HEK293 (cell line): ENCODE data around the gene KIF4B.
A peak's percentile ranks its signal among the peaks of the same experiment; 100 is the strongest.

Experiments
- CTCF ChIA-PET: fragments of 350-600 bp; formaldehyde crosslinking; extraction: SDS; loops from one replicate; lab custom pipeline; 2021; ENCODE audit warnings: antibody characterized with exemption; lab: Yijun Ruan, JAX
- POLR2A ChIA-PET: fragments of 300-600 bp; formaldehyde crosslinking; extraction: SDS; loops from one replicate; lab custom pipeline; 2020; ENCODE audit warnings: antibody characterized with exemption, inconsistent platforms; lab: Yijun Ruan, JAX
- H3K27ac ChIP-seq: fragments of 200-500 bp; sonication (Bioruptor generic); 2 replicates; pipeline ENCODE4 v1.5.1; 2014; ENCODE audit warnings: low read depth, low read length, control low read depth, inconsistent platforms; ENCODE audit errors: extremely low read depth
- H3K36me3 ChIP-seq, 2 experiments: fragments of 200-500 bp in 1 of 2; sonication (Bioruptor generic) in 1 of 2; 1 replicate in 1 of 2; 2 replicates in 1 of 2; pipeline ENCODE4 v1.5.1; 2014 to 2017; ENCODE audit warnings: inconsistent platforms in 2 of 2, low read length in 2 of 2; ENCODE audit not compliant: control insufficient read depth in 2 of 2, insufficient read depth in 1 of 2
- H3K4me1 ChIP-seq: fragments of 200-500 bp; sonication (Bioruptor generic); 2 replicates; pipeline ENCODE4 v1.5.1; 2014; ENCODE audit warnings: mild to moderate bottlenecking, low read length, inconsistent platforms; ENCODE audit not compliant: control insufficient read depth, insufficient read depth
- H3K4me3 ChIP-seq: 2 replicates; pipeline ENCODE4 v1.5.1; 2011; ENCODE audit warnings: low read depth, mild to moderate bottlenecking, control low read depth, low read length, moderate library complexity
- H3K9me3 ChIP-seq: fragments of 200-500 bp; sonication (Bioruptor generic); 2 replicates; pipeline ENCODE4 v1.5.1; 2014; ENCODE audit warnings: low read depth, low read length, inconsistent platforms; ENCODE audit not compliant: control insufficient read depth, insufficient read depth
- KLF10 ChIP-seq: fragments of 450-650 bp; IDR thresholded peaks from 2 replicates; pipeline ENCODE4 v1.5.1; 2018; ENCODE audit warnings: missing biosample characterization, mild to moderate bottlenecking, missing genetic modification characterization
- PBX3 ChIP-seq: sonication (generic); formaldehyde crosslinking; IDR thresholded peaks from 2 replicates; pipeline ENCODE4 v1.8.1; 2022; ENCODE audit warnings: mild to moderate bottlenecking, moderate library complexity, missing genetic modification reagents
- PRDM1 ChIP-seq: fragments of 450-650 bp; formaldehyde crosslinking; IDR thresholded peaks from 2 replicates; pipeline ENCODE4; 2016; ENCODE audit warnings: missing biosample characterization, missing genetic modification characterization
- SP2 ChIP-seq: fragments of 450-650 bp; formaldehyde crosslinking; IDR thresholded peaks from 2 replicates; pipeline ENCODE4 v1.5.1; 2016; ENCODE audit warnings: missing biosample characterization, missing genetic modification characterization
- SP7 ChIP-seq: fragments of 450-650 bp; formaldehyde crosslinking; IDR thresholded peaks from 2 replicates; pipeline ENCODE4 v1.5.1; 2016; ENCODE audit warnings: missing biosample characterization, missing genetic modification characterization
- YY2 ChIP-seq: fragments of 450-650 bp; formaldehyde crosslinking; IDR thresholded peaks from 2 replicates; pipeline ENCODE4 v1.5.1; 2016; ENCODE audit warnings: missing biosample characterization, missing genetic modification characterization
- ZBTB10 ChIP-seq: fragments of 450-650 bp; formaldehyde crosslinking; IDR thresholded peaks from 2 replicates; pipeline ENCODE4 v1.5.1; 2016; ENCODE audit warnings: missing biosample characterization, missing genetic modification characterization
- ZBTB17 ChIP-seq: fragments of 450-650 bp; formaldehyde crosslinking; IDR thresholded peaks from 2 replicates; pipeline ENCODE4 v1.5.1; 2016; ENCODE audit warnings: missing biosample characterization, missing genetic modification characterization
- ZEB2 ChIP-seq: fragments of 450-650 bp; formaldehyde crosslinking; IDR thresholded peaks from 2 replicates; pipeline ENCODE4 v1.5.1; 2016; ENCODE audit warnings: missing biosample characterization, missing genetic modification characterization
- ZFP3 ChIP-seq: fragments of 450-650 bp; formaldehyde crosslinking; IDR thresholded peaks from 2 replicates; pipeline ENCODE4 v1.5.1; 2016; ENCODE audit warnings: low read depth, missing biosample characterization, missing genetic modification characterization
- ZFP41 ChIP-seq: fragments of 450-650 bp; formaldehyde crosslinking; IDR thresholded peaks from 2 replicates; pipeline ENCODE4 v1.5.1; 2016; ENCODE audit warnings: missing biosample characterization, missing genetic modification characterization, borderline replicate concordance
- ZNF121 ChIP-seq: fragments of 450-650 bp; formaldehyde crosslinking; IDR thresholded peaks from 2 replicates; pipeline ENCODE4 v1.5.1; 2016; ENCODE audit warnings: missing biosample characterization, missing genetic modification characterization
- ZNF146 ChIP-seq: fragments of 450-650 bp; formaldehyde crosslinking; IDR thresholded peaks from 2 replicates; pipeline ENCODE4 v1.5.1; 2016; ENCODE audit warnings: missing biosample characterization, missing genetic modification characterization
- ZNF394 ChIP-seq: fragments of 450-650 bp; formaldehyde crosslinking; IDR thresholded peaks from 2 replicates; pipeline ENCODE4 v1.5.1; 2016; ENCODE audit warnings: missing biosample characterization, missing genetic modification characterization, mild to moderate bottlenecking, moderate library complexity, borderline replicate concordance
- ZNF449 ChIP-seq: fragments of 450-650 bp; formaldehyde crosslinking; IDR thresholded peaks from 2 replicates; pipeline ENCODE4 v1.5.1; 2017; ENCODE audit warnings: missing biosample characterization, mild to moderate bottlenecking, missing genetic modification characterization, moderate library complexity
- ZNF530 ChIP-seq: fragments of 450-650 bp; formaldehyde crosslinking; IDR thresholded peaks from 2 replicates; pipeline ENCODE4 v1.5.1; 2016; ENCODE audit warnings: low read depth, missing biosample characterization, missing genetic modification characterization
- ZNF621 ChIP-seq: fragments of 450-650 bp; formaldehyde crosslinking; IDR thresholded peaks from 2 replicates; pipeline ENCODE4 v1.5.1; 2017; ENCODE audit warnings: missing biosample characterization, missing genetic modification characterization
- ZNF677 ChIP-seq: fragments of 450-650 bp; IDR thresholded peaks from 2 replicates; pipeline ENCODE4 v1.5.0; 2018; ENCODE audit warnings: missing biosample characterization, mild to moderate bottlenecking, missing genetic modification characterization, moderate library complexity
- ZNF843 ChIP-seq: fragments of 450-650 bp; formaldehyde crosslinking; IDR thresholded peaks from 2 replicates; pipeline ENCODE4 v1.5.1; 2016; ENCODE audit warnings: missing biosample characterization, missing genetic modification characterization
- ZSCAN23 ChIP-seq: fragments of 450-650 bp; formaldehyde crosslinking; IDR thresholded peaks from 2 replicates; pipeline ENCODE4 v1.5.1; 2016; ENCODE audit warnings: missing biosample characterization, missing genetic modification characterization
- ZSCAN30 ChIP-seq: fragments of 450-650 bp; IDR thresholded peaks from 2 replicates; pipeline ENCODE4 v1.5.1; 2018; ENCODE audit warnings: missing biosample characterization, mild to moderate bottlenecking, missing genetic modification characterization, moderate library complexity
- ZSCAN4 ChIP-seq: fragments of 450-650 bp; formaldehyde crosslinking; IDR thresholded peaks from 2 replicates; pipeline ENCODE4 v1.5.1; 2017; ENCODE audit warnings: missing biosample characterization, missing genetic modification characterization
- TF ChIP-seq, protein P1 (sequence below): fragments of 450-650 bp; IDR thresholded peaks from 2 replicates; pipeline ENCODE4 v1.5.1; 2018; ENCODE audit warnings: missing biosample characterization, missing genetic modification characterization
- TF ChIP-seq, protein P2 (sequence below): fragments of 450-650 bp; formaldehyde crosslinking; IDR thresholded peaks from 2 replicates; pipeline ENCODE4 v1.5.1; 2016; ENCODE audit warnings: missing biosample characterization, missing genetic modification characterization, borderline replicate concordance

Gene KIF4B

DNA sequence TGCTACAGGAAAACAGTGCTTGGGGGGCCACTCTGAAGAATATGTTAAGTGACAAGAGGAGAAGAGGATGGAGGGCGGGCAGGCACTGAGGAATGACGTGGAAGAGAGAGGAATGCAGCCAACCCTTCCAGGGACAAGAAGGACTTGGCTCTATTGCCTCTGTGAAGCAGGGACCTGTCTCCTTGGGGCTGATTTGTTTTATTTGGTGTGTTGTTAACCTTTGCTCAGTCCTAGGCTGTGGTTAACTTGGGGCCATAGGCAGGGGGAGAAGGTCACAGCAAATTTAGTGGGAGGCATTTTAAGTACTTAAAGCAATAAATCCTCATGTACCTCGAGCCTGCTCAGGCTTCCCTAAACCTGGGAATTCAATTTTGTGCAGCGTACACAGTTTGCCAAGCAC is 39.9 kb downstream of the KIF4B start (continued):
- TF ChIP-seq, protein P1, sequence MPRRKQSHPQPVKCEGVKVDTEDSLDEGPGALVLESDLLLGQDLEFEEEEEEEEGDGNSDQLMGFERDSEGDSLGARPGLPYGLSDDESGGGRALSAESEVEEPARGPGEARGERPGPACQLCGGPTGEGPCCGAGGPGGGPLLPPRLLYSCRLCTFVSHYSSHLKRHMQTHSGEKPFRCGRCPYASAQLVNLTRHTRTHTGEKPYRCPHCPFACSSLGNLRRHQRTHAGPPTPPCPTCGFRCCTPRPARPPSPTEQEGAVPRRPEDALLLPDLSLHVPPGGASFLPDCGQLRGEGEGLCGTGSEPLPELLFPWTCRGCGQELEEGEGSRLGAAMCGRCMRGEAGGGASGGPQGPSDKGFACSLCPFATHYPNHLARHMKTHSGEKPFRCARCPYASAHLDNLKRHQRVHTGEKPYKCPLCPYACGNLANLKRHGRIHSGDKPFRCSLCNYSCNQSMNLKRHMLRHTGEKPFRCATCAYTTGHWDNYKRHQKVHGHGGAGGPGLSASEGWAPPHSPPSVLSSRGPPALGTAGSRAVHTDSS (tag by site-specific recombination), result no peak
- no peak for TF ChIP-seq ZNF621
- no peak for TF ChIP-seq ZNF394 (tag by site-specific recombination)
- no peak for TF ChIP-seq ZSCAN23
- TF ChIP-seq SP7 (tag by site-specific recombination), result peak; percentile 34; the same call in 1 of the 2 replicates

GRCh38 chr5:155056644-155057269 is 43.2 kb downstream of the KIF4B start:
- ChIA-PET POLR2A (no interaction called here), CTCF (interaction anchor here (1.0 kb wide), 1 partner anchor 61 kb away, joined by 4 read pairs; no protein-coding TSS in a partner anchor)
- no peaks in the 10 kb centered on the region for H3K36me3 ChIP-seq
- peaks cover 14% of the 10 kb centered on the region for H3K4me1 ChIP-seq
- no peak overlapping the region for H3K27ac ChIP-seq
- H3K4me3 ChIP-seq, result no peak overlapping the region
- H3K9me3 ChIP-seq, result no peaks in the 10 kb centered on the region
- TF ChIP-seq ZNF843 (tag by site-specific recombination), result peak; percentile 95
- no peak for TF ChIP-seq ZNF146 (tag by site-specific recombination)
- no peak for TF ChIP-seq ZNF677
- TF ChIP-seq ZEB2 (tag by site-specific recombination), result peak; percentile 55
- no peak for TF ChIP-seq ZFP3 (tag by site-specific recombination)
- no peak for TF ChIP-seq ZNF121 (tag by site-specific recombination)
- no peak for TF ChIP-seq YY2 (tag by site-specific recombination)
- peak; percentile 22; the same call in 1 of the 2 replicates for TF ChIP-seq ZSCAN4
- TF ChIP-seq KLF10 (tag by site-specific recombination), result 0 out of 2 replicates have a peak, but pooled peaks have one; percentile 36
- no peak for TF ChIP-seq ZNF530
- TF ChIP-seq ZBTB17 (tag by site-specific recombination), result peak; percentile 74; the same call in 1 of the 2 replicates
- no peak for TF ChIP-seq ZNF449 (tag by site-specific recombination)
- peak; percentile 47; the same call in 1 of the 2 replicates for TF ChIP-seq ZSCAN30 (tag by site-specific recombination)
- TF ChIP-seq, protein P2, sequence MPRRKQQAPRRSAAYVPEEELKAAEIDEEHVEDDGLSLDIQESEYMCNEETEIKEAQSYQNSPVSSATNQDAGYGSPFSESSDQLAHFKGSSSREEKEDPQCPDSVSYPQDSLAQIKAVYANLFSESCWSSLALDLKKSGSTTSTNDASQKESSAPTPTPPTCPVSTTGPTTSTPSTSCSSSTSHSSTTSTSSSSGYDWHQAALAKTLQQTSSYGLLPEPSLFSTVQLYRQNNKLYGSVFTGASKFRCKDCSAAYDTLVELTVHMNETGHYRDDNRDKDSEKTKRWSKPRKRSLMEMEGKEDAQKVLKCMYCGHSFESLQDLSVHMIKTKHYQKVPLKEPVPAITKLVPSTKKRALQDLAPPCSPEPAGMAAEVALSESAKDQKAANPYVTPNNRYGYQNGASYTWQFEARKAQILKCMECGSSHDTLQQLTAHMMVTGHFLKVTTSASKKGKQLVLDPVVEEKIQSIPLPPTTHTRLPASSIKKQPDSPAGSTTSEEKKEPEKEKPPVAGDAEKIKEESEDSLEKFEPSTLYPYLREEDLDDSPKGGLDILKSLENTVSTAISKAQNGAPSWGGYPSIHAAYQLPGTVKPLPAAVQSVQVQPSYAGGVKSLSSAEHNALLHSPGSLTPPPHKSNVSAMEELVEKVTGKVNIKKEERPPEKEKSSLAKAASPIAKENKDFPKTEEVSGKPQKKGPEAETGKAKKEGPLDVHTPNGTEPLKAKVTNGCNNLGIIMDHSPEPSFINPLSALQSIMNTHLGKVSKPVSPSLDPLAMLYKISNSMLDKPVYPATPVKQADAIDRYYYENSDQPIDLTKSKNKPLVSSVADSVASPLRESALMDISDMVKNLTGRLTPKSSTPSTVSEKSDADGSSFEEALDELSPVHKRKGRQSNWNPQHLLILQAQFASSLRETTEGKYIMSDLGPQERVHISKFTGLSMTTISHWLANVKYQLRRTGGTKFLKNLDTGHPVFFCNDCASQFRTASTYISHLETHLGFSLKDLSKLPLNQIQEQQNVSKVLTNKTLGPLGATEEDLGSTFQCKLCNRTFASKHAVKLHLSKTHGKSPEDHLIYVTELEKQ (tag by site-specific recombination), result peak; percentile 80; the same call in 1 of the 2 replicates
- no peak for TF ChIP-seq PBX3 (CRISPR knock-in tag)
- no peak for TF ChIP-seq ZBTB10 (tag by site-specific recombination)
- 0 out of 2 replicates have a peak, but pooled peaks have one; percentile 7 for TF ChIP-seq SP2 (tag by site-specific recombination)
- no peak for TF ChIP-seq ZFP41 (tag by site-specific recombination)
- no peak for TF ChIP-seq PRDM1 (tag by site-specific recombination)
